OCI-LY7 (cell line): ENCODE data around the gene TTLL10. TPM values are rescaled to one million over a fixed set of nuclear protein-coding genes. Genes with fewer than 3 reads are reported as not detected.

Experiments
- BruUV-seq: library from RNA; stranded (reverse); fragments of 400-500 nt; replicated peaks from 2 replicates; lab custom pipeline; 2021; lab: Mats Ljungman, UMichigan
- CTCF ChIA-PET: fragments of 300-600 bp; sonication (Branson Sonifier 250); formaldehyde crosslinking; loops from one replicate; lab custom pipeline; 2022; ENCODE audit warnings: antibody characterized with exemption; ENCODE audit not compliant: unreplicated experiment; lab: Charles Lee
- POLR2A ChIA-PET: fragments of 300-600 bp; sonication (Branson Sonifier 250); formaldehyde crosslinking; loops from one replicate; lab custom pipeline; 2022; ENCODE audit warnings: antibody characterized with exemption; lab: Charles Lee
- DNase-seq: peaks from one replicate; pipeline ENCODE4 v3.0.0-alpha.2; 2015; ENCODE audit warnings: low spot score
- H2AFZ ChIP-seq: fragments of 200-600 bp; sonication (generic), shearing (Covaris generic); 2 replicates; pipeline ENCODE4 v1.6.1; 2014; ENCODE audit warnings: mild to moderate bottlenecking, antibody characterized with exemption, low read length, moderate library complexity
- H3K27ac ChIP-seq: fragments of 200-600 bp; sonication (generic); 2 replicates; pipeline ENCODE4 v1.5.1; 2014; ENCODE audit warnings: mixed run types, low read depth, mild to moderate bottlenecking, moderate library complexity, low read length, inconsistent platforms; ENCODE audit not compliant: poor library complexity, severe bottlenecking
- H3K36me3 ChIP-seq: fragments of 200-600 bp; sonication (generic); 2 replicates; pipeline ENCODE4 v1.6.1; 2014; ENCODE audit warnings: mild to moderate bottlenecking, antibody characterized with exemption, low read length, moderate library complexity, mixed read lengths; ENCODE audit not compliant: insufficient read depth
- H3K4me1 ChIP-seq: fragments of 200-600 bp; sonication (generic); 2 replicates; pipeline ENCODE4 v1.5.1; 2014; ENCODE audit warnings: mild to moderate bottlenecking, low read length; ENCODE audit not compliant: insufficient read depth, poor library complexity, severe bottlenecking
- H3K4me2 ChIP-seq: fragments of 200-600 bp; sonication (generic); 2 replicates; pipeline ENCODE4 v1.6.1; 2014; ENCODE audit warnings: mild to moderate bottlenecking, low read length
- H3K4me3 ChIP-seq: fragments of 200-600 bp; sonication (generic); 2 replicates; pipeline ENCODE4 v1.5.1; 2014; ENCODE audit warnings: mild to moderate bottlenecking, low read depth, low read length; ENCODE audit not compliant: poor library complexity, severe bottlenecking
- H3K79me2 ChIP-seq: fragments of 200-600 bp; sonication (generic); 2 replicates; pipeline ENCODE4 v1.6.1; 2016; ENCODE audit warnings: low read depth, mild to moderate bottlenecking, low read length, moderate library complexity, mixed read lengths; ENCODE audit not compliant: insufficient read depth
- H3K9me2 ChIP-seq: fragments of 200-600 bp; sonication (generic); 2 replicates; pipeline ENCODE4 v1.6.1; 2016; ENCODE audit warnings: mild to moderate bottlenecking, low read length, mixed read lengths; ENCODE audit not compliant: insufficient read depth
- H3K9me3 ChIP-seq: fragments of 200-600 bp; sonication (generic); 2 replicates; pipeline ENCODE4 v1.6.1; 2014; ENCODE audit warnings: mild to moderate bottlenecking, mixed run types, low read length, mixed read lengths
- H4K20me1 ChIP-seq: fragments of 200-600 bp; sonication (generic); 2 replicates; pipeline ENCODE4 v1.6.1; 2014; ENCODE audit warnings: mild to moderate bottlenecking, antibody characterized with exemption, low read length, moderate library complexity, mixed read lengths; ENCODE audit not compliant: insufficient read depth
- EZH2phosphoT487 ChIP-seq: fragments of 200-600 bp; sonication (generic); IDR thresholded peaks from 2 replicates; pipeline ENCODE4 v1.6.1; 2018; ENCODE audit warnings: low read depth, borderline replicate concordance, mild to moderate bottlenecking, mixed run types, antibody characterized with exemption, low read length, moderate library complexity, mixed read lengths
- intact Hi-C: fragments of 100-400 bp; cut with micrococcal nuclease; formaldehyde crosslinking; loops from one replicate; pipeline ENCODE4 v1.10.0; 2022; ENCODE audit not compliant: unreplicated experiment
- total RNA-seq, 2 experiments: library from RNA; depleted of rRNA in 1 of 2; stranded (reverse); fragments of >200 nt in 1 of 2; shearing (Covaris generic) in 1 of 2; gene quantifications; 2 replicates each; pipeline ENCODE4 v1.2.3, GENCODE V29; 2014 to 2022
- TF ChIP-seq, protein P1 (sequence below): fragments of 200-600 bp; sonication (generic); conservative IDR thresholded peaks from 2 replicates; pipeline ENCODE4 v1.5.1; 2014; ENCODE audit warnings: mild to moderate bottlenecking, antibody characterized with exemption, low read length, moderate library complexity, mixed read lengths

Gene TTLL10
- total RNA-seq, 2 experiments from 2014 or later, result not detected

- CTCF ChIA-PET, result interaction anchor here (0.6 kb wide), 1 partner anchor 141 kb away, joined by 3 read pairs; no protein-coding TSS in a partner anchor
- DNase-seq, result no peak
Observed at GRCh38 chr1:1204998-1205768, 31.5 kb downstream of the TTLL10 start.

DNA sequence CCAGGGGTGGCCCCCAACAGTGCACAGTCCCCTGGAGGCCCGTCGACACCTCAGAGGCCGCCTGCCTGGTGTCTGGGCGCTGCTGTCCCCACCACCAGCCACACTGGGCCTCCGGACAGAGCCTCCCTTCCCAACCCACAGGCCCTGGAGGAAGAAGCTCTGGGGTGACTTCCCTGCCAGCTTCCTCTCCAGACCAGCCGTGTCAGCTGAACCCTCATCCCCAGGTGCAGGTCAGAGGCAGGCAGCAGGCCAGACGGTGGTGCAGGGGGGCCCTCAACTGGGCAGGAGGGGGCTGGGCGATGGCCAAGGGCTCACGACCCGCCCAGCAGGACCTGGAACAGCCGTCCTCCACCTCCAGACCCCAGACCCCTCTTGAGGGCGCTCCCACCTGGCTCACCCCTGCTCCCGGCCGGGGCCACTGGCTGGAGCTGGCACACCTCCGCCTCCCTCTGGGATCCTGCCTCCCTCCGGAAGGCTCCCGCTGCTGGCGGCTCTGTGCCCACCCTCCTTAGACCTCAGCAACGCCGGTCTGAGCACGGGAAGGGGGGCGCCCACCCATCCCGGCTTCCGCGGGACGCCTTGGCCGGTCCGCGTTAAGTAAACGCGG lies 32.2 kb downstream of the TTLL10 start:
- Histone ChIP-seq H3K4me3 (no peak overlapping the region), H3K9me2 (no peaks in the 10 kb centered on the region), H3K4me1 (peaks cover 7% of the 10 kb centered on the region), H2AFZ (no peak overlapping the region), H4K20me1 (no peaks in the 10 kb centered on the region), H3K36me3 (no peaks in the 10 kb centered on the region), H3K4me2 (no peak overlapping the region), H3K27ac (no peak overlapping the region), H3K9me3 (no peaks in the 10 kb centered on the region), H3K79me2 (no peaks in the 10 kb centered on the region)
- ChIA-PET POLR2A (no interaction called here), CTCF (interaction anchor here (0.6 kb wide), 1 partner anchor 142 kb away, joined by 3 read pairs; no protein-coding TSS in a partner anchor)
- intact Hi-C loops, result no loop called here
- no TSS peak for BruUV-seq
- no peak for DNase-seq
- no peak for TF ChIP-seq EZH2phosphoT487
- TF ChIP-seq, protein P1, sequence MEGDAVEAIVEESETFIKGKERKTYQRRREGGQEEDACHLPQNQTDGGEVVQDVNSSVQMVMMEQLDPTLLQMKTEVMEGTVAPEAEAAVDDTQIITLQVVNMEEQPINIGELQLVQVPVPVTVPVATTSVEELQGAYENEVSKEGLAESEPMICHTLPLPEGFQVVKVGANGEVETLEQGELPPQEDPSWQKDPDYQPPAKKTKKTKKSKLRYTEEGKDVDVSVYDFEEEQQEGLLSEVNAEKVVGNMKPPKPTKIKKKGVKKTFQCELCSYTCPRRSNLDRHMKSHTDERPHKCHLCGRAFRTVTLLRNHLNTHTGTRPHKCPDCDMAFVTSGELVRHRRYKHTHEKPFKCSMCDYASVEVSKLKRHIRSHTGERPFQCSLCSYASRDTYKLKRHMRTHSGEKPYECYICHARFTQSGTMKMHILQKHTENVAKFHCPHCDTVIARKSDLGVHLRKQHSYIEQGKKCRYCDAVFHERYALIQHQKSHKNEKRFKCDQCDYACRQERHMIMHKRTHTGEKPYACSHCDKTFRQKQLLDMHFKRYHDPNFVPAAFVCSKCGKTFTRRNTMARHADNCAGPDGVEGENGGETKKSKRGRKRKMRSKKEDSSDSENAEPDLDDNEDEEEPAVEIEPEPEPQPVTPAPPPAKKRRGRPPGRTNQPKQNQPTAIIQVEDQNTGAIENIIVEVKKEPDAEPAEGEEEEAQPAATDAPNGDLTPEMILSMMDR, result no peak

More at GRCh38 chr1:1204998-1205768, 31.5 kb downstream of the TTLL10 start:
- Histone ChIP-seq H3K27ac (no peak overlapping the region), H3K4me2 (no peak overlapping the region), H3K4me3 (no peak overlapping the region), H3K4me1 (peaks cover 7% of the 10 kb centered on the region), H3K36me3 (no peaks in the 10 kb centered on the region), H4K20me1 (no peaks in the 10 kb centered on the region), H2AFZ (no peak overlapping the region), H3K9me3 (no peaks in the 10 kb centered on the region), H3K9me2 (no peaks in the 10 kb centered on the region), H3K79me2 (no peaks in the 10 kb centered on the region)
- POLR2A ChIA-PET, result no interaction called here
- intact Hi-C loops, result no loop called here
- no TSS peak for BruUV-seq
- TF ChIP-seq, protein P1, result no peak
- no peak for TF ChIP-seq EZH2phosphoT487
